Measurements from ENCODE around the gene FOXL1. TPM values are rescaled to one million over a fixed set of nuclear protein-coding genes. Genes with fewer than 3 reads are reported as not detected.

The FOXL1 gene
- 1.1 and 1.5 TPM in 2 replicates for total RNA-seq

DNA sequence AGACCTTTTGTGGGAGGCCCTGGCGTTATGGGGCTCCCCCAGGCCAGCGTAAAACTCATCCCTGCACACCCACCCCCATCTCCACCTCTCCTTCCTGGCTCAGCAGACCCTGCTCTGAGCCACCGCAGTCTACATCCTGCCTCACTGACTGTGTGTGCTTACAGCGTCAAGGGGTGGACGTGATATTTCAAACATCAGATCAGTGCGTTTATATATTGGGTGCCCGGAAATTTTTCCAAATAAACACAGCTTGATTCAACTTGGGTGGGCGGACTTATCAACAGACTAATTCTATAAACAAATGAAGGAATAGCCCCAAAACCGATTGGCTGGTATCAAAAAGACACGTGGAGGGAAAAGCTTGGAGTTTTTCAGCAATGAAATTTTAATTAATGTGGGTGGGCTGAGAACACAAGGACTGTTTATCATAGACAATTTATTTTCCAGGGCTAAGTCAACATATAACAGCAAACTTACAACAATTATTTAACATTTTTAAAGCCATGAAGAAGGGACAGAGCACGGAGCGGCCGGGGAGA is at the start of gene FOXL1:
Gene FOXL1 (plus strand): TSS at position 489 of the 539 bp plus-strand sequence. CDS start 175 bp downstream, outside the sequence.
- peak within 1 kb of the TSS; percentile 58 for H3K4me3 ChIP-seq (ENCODE audit: low read depth, low read length)
- peaks cover 2% of the 10 kb centered on the region for H3K27me3 ChIP-seq (ENCODE audit: control insufficient read depth, insufficient read depth, low read length)
- H3K36me3 ChIP-seq (ENCODE audit: control insufficient read depth, insufficient read depth, low read length): no peaks in the 10 kb centered on the region
- no peak for FAIRE-seq
- no peak for DNase-seq (ENCODE audit: low read depth)
- TF ChIP-seq, protein P1, sequence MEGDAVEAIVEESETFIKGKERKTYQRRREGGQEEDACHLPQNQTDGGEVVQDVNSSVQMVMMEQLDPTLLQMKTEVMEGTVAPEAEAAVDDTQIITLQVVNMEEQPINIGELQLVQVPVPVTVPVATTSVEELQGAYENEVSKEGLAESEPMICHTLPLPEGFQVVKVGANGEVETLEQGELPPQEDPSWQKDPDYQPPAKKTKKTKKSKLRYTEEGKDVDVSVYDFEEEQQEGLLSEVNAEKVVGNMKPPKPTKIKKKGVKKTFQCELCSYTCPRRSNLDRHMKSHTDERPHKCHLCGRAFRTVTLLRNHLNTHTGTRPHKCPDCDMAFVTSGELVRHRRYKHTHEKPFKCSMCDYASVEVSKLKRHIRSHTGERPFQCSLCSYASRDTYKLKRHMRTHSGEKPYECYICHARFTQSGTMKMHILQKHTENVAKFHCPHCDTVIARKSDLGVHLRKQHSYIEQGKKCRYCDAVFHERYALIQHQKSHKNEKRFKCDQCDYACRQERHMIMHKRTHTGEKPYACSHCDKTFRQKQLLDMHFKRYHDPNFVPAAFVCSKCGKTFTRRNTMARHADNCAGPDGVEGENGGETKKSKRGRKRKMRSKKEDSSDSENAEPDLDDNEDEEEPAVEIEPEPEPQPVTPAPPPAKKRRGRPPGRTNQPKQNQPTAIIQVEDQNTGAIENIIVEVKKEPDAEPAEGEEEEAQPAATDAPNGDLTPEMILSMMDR (IDR thresholded peaks at IDR 0.05; ENCODE audit: insufficient read depth, low read length, severe bottlenecking): no peak

DNA sequence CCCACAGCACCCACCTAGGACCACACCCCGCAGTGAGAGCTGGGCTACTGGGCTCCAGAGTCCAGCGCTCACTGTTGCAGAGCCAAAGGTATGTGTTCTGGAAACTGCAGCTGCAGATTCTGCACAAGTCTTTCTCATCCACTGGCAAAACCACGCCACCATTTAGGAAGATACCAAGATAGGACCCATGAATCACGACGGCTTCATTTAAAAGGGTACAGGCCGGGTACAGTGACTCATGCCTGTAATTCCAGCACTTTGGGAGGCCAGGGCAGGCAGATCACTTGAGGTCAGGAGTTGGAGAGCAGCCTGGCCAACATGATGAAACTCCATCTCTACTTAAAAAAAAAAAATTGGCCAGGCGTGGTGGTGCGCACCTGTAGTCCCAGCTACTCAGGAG is 49.2 kb upstream of the FOXL1 start:
- Histone ChIP-seq H3K36me3 (ENCODE audit: control insufficient read depth, insufficient read depth, low read length) (no peaks in the 10 kb centered on the region), H3K27me3 (ENCODE audit: control insufficient read depth, insufficient read depth, low read length) (no peaks in the 10 kb centered on the region), H3K4me3 (ENCODE audit: low read depth, low read length) (no peak overlapping the region)
- no peak for DNase-seq (ENCODE audit: low read depth)
- no peak for FAIRE-seq
- TF ChIP-seq, protein P1 (IDR thresholded peaks at IDR 0.05; ENCODE audit: insufficient read depth, low read length, severe bottlenecking): no peak

DNA sequence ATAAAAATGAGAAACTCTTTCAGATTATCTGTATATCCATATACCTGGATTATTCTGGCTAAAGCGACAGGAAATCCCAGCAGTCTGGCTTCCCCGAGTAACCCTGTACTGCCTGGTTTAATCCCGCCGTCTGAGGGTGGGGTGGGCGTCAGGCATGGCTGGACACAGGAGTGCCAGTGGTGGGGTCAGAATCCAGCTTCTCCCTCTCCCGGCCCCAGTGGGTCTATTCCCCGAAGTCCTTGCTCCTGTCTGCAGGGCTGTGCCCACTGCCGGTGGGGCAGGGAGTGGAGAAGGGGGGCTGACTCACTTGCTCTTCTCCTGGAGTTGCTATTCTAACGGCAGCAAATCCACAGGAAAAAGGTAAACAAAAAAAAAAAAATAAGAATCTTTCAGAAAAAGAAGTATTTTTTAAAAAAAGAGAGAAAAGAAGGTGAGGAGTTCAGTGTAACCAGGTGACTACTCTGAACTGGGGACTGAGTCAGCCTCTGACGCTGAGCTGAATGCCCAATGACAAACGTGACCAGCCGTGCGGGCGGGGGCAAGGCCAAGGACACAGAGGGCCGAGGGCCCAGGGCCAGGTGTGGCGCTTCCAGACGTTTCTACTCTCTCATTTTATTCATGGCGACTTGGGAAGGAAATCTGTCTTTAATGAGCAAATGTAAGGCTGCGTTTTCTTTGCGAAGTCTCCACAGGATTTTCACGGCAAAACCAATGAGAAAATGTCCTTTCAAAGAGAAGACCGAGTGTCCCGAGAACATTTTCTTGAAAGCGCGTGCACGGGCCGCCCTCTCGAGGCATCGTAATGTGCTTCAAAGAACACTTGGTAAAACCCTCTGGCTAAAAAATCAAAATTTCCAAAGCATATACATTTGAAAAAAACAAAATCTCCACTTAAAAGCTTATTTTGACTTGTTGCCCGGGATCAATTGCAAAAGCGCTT is 47.8 kb upstream of the FOXL1 start:
- Histone ChIP-seq H3K27me3 (ENCODE audit: control insufficient read depth, insufficient read depth, low read length) (no peaks in the 10 kb centered on the region), H3K4me3 (ENCODE audit: low read depth, low read length) (no peak overlapping the region), H3K36me3 (ENCODE audit: control insufficient read depth, insufficient read depth, low read length) (no peaks in the 10 kb centered on the region)
- TF ChIP-seq, protein P1 (IDR thresholded peaks at IDR 0.05; ENCODE audit: insufficient read depth, low read length, severe bottlenecking): no peak
- FAIRE-seq: no peak
- no peak for DNase-seq (ENCODE audit: low read depth)

DNA sequence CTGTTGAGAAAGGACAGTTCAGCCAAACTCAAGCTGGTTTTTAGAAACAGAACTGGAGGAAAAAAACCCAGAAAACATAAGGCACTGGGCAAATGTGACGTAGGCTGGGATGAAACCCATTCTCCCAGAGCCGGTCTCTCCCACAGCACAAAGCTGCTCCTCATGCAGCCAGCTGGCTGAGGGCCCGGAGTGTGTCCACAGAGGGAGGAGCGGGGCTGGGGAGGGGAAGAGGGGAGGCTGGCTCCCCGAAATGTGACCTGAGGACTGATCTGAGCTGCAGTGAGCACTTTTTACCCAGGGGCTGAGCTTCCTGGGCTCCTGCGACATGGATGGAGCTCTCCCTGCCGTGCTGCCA is 47.2 kb upstream of the FOXL1 start:
- FAIRE-seq (no peak), DNase-seq (ENCODE audit: low read depth) (no peak)
- TF ChIP-seq, protein P1 (IDR thresholded peaks at IDR 0.05; ENCODE audit: insufficient read depth, low read length, severe bottlenecking): no peak
- H3K4me3 ChIP-seq (ENCODE audit: low read depth, low read length): no peak overlapping the region
- H3K27me3 ChIP-seq (ENCODE audit: control insufficient read depth, insufficient read depth, low read length): no peaks in the 10 kb centered on the region
- H3K36me3 ChIP-seq (ENCODE audit: control insufficient read depth, insufficient read depth, low read length): no peaks in the 10 kb centered on the region

DNA sequence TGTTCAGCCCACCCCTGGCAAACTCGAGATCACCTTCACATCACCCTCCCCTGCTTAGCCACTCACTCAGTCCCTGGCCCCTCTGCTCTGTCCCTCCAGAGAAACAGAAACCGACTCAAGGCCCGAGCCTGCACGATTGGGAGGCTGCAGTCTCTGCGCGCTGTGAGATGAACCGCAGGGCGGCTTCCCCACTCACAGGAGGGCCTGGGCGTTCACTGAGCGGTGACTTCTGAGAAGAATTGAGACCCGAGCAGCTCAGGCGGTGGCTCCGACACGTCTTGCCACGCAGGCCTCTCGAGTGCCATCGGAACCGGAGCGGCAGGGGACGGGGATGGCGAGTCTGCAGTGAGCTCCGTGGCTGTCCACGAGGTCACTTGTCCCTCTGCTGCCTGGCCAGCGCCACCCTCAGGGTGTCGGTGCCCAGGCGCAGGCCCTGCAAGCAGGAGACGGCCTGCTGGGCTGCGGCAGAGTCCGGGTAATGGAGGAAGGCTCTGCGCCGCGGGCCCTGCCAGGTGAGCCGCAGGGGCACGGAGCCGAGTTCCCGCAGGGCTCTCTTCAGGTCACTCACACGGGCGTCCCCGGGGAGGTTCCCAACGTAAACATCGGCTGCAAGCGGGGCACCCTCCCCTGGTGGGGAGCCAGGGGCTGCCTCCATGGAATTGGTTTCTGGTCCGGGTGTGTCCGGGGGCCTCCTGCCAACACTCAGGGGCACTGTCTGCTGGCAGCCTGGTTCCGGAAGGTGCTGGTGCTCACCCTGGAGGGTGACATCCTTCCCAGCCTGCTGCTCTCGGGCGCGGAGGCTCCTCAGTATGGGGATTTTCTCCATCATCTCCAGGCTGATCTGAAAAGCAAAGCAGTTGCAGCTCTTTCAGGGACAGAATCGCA is 46.5 kb upstream of the FOXL1 start:
- H3K27me3 ChIP-seq (ENCODE audit: control insufficient read depth, insufficient read depth, low read length): no peaks in the 10 kb centered on the region
- TF ChIP-seq, protein P1 (IDR thresholded peaks at IDR 0.05; ENCODE audit: insufficient read depth, low read length, severe bottlenecking): no peak
- H3K36me3 ChIP-seq (ENCODE audit: control insufficient read depth, insufficient read depth, low read length): no peaks in the 10 kb centered on the region
- H3K4me3 ChIP-seq (ENCODE audit: low read depth, low read length): no peak overlapping the region
- FAIRE-seq (no peak), DNase-seq (ENCODE audit: low read depth) (no peak)
